Suprapubic skin (tissue), 4 donors: ENCODE data around the gene FKBP15. TPM values are rescaled to one million over a fixed set of nuclear protein-coding genes. Genes with fewer than 3 reads are reported as not detected.

Experiments used
- DNase-seq, 2 donors: peaks; one replicate each; pipeline ENCODE4 v3.0.0-alpha.2; 2019; ENCODE audit warnings: low spot score in 2 of 2
- H3K27ac ChIP-seq: fragments of 200-600 bp; sonication (generic); one replicate; pipeline ENCODE4 v1.5.1; 2019
- H3K27me3 ChIP-seq: fragments of 200-600 bp; sonication (generic); one replicate; pipeline ENCODE4 v1.5.1; 2019
- H3K36me3 ChIP-seq: fragments of 200-600 bp; sonication (generic); one replicate; pipeline ENCODE4 v1.5.1; 2019
- H3K4me1 ChIP-seq: fragments of 200-600 bp; sonication (generic); one replicate; pipeline ENCODE4 v1.5.1; 2019
- H3K4me3 ChIP-seq: fragments of 200-600 bp; sonication (generic); one replicate; pipeline ENCODE4 v1.5.1; 2019; ENCODE audit warnings: mild to moderate bottlenecking
- H3K9me3 ChIP-seq: fragments of 200-600 bp; sonication (generic); one replicate; pipeline ENCODE4 v1.5.1; 2019
- CTCF ChIP-seq, 2 donors: fragments of 200-600 bp in 1 of 2; fragments of 450-650 bp in 1 of 2; sonication (generic) in 1 of 2; IDR thresholded peaks; one replicate each; pipeline ENCODE4 v1.5.1; 2016 to 2019; ENCODE audit warnings: antibody characterized with exemption in 2 of 2, mild to moderate bottlenecking in 1 of 2, moderate library complexity in 1 of 2
- EP300 ChIP-seq: sonication (generic); formaldehyde crosslinking; IDR thresholded peaks from one replicate; pipeline ENCODE4 v1.6.1; 2017; ENCODE audit warnings: antibody characterized with exemption
- POLR2A ChIP-seq, 2 donors: fragments of 450-650 bp; IDR thresholded peaks; one replicate each; pipeline ENCODE4 v1.6.1; 2017; ENCODE audit warnings: antibody characterized with exemption in 2 of 2, mild to moderate bottlenecking in 2 of 2, moderate library complexity in 2 of 2
- POLR2AphosphoS5 ChIP-seq, 3 donors: sonication (generic); formaldehyde crosslinking; IDR thresholded peaks; one replicate each; pipeline ENCODE4 v1.6.1; 2017; ENCODE audit warnings: antibody characterized with exemption in 3 of 3
- WGBS: methylation state at CpG from one replicate; pipeline ENCODE4 v1.1.5; 2018; 5-methylcytosine and 5-hydroxymethylcytosine counted together
- total RNA-seq, 4 donors: library from RNA; depleted of rRNA; stranded (reverse); fragments of >200 nt; gene quantifications; one replicate each; pipeline ENCODE4 v1.1.0, GENCODE V29; 2016

FKBP15 gene
- total RNA-seq, 4 donors from 2014 or later = 26.2 to 45.7 (median 30.5) TPM

- DNase-seq = no peak
- Histone ChIP-seq H3K36me3 (peaks cover 53% of the 10 kb centered on the region), H3K4me3 (no peak overlapping the region), H3K27ac (no peak overlapping the region), H3K9me3 (no peaks in the 10 kb centered on the region), H3K27me3 (no peaks in the 10 kb centered on the region), H3K4me1 (peaks cover 8% of the 10 kb centered on the region)
- 93% methylated on average over 10 of the region's 10 CpGs for WGBS
- no peak for TF ChIP-seq POLR2AphosphoS5 (IDR thresholded peaks at IDR 0.05)
- no peak for TF ChIP-seq CTCF (IDR thresholded peaks at IDR 0.05)
- no peak for TF ChIP-seq POLR2A (IDR thresholded peaks at IDR 0.05)
Observed at GRCh38 chr9:113210815-113211214, 10.3 kb downstream of the FKBP15 start.

- Histone ChIP-seq H3K36me3 (peaks cover 96% of the 10 kb centered on the region), H3K27ac (no peak overlapping the region), H3K4me1 (no peaks in the 10 kb centered on the region), H3K4me3 (no peak overlapping the region), H3K27me3 (no peaks in the 10 kb centered on the region), H3K9me3 (no peaks in the 10 kb centered on the region)
- no peak for TF ChIP-seq CTCF (IDR thresholded peaks at IDR 0.05)
- TF ChIP-seq POLR2A (IDR thresholded peaks at IDR 0.05) = no peak
- no peak for TF ChIP-seq POLR2AphosphoS5 (IDR thresholded peaks at IDR 0.05)
- no peak for TF ChIP-seq EP300
- WGBS = 87% methylated on average over 1 of the region's 1 CpG
- no peak for DNase-seq
Observed at GRCh38 chr9:113205861-113206260, 15.2 kb downstream of the FKBP15 start.

GRCh38 chr9:113205432-113205831 lies 15.6 kb downstream of the FKBP15 start:
- no peaks in the 10 kb centered on the region for H3K9me3 ChIP-seq
- no peak for DNase-seq
- peaks cover 95% of the 10 kb centered on the region for H3K36me3 ChIP-seq
- WGBS = 83% methylated on average over 2 of the region's 2 CpGs
- no peak overlapping the region for H3K27ac ChIP-seq
- H3K4me1 ChIP-seq = no peaks in the 10 kb centered on the region
- no peak for TF ChIP-seq CTCF (IDR thresholded peaks at IDR 0.05)
- no peak for TF ChIP-seq POLR2A (IDR thresholded peaks at IDR 0.05)
- no peak for TF ChIP-seq POLR2AphosphoS5 (IDR thresholded peaks at IDR 0.05)
- TF ChIP-seq EP300 = no peak
- H3K4me3 ChIP-seq = no peak overlapping the region
- no peaks in the 10 kb centered on the region for H3K27me3 ChIP-seq

GRCh38 chr9:113199683-113200329 lies 21.3 kb downstream of the FKBP15 start:
- no peaks in the 10 kb centered on the region for H3K27me3 ChIP-seq
- no peak for DNase-seq
- TF ChIP-seq CTCF (IDR thresholded peaks at IDR 0.05) (no peak), POLR2A (IDR thresholded peaks at IDR 0.05) (no peak)
- WGBS = 90% methylated on average over 4 of the region's 4 CpGs
- H3K27ac ChIP-seq = no peak overlapping the region
- no peaks in the 10 kb centered on the region for H3K9me3 ChIP-seq
- no peak overlapping the region for H3K4me3 ChIP-seq
- no peaks in the 10 kb centered on the region for H3K4me1 ChIP-seq
- H3K36me3 ChIP-seq = peaks cover 84% of the 10 kb centered on the region

GRCh38 chr9:113192455-113192854 lies 28.6 kb downstream of the FKBP15 start:
- Histone ChIP-seq H3K27me3 (no peaks in the 10 kb centered on the region), H3K27ac (no peak overlapping the region), H3K4me1 (peaks cover 10% of the 10 kb centered on the region), H3K36me3 (peaks cover 55% of the 10 kb centered on the region), H3K4me3 (no peak overlapping the region), H3K9me3 (no peaks in the 10 kb centered on the region)
- DNase-seq = no peak
- TF ChIP-seq EP300 (no peak), POLR2A (IDR thresholded peaks at IDR 0.05) (no peak), CTCF (IDR thresholded peaks at IDR 0.05) (no peak), POLR2AphosphoS5 (IDR thresholded peaks at IDR 0.05) (no peak)
- WGBS = 98% methylated on average over 2 of the region's 2 CpGs
